ENCODE measurements around the gene TMEM134. TPM values are rescaled to one million over a fixed set of nuclear protein-coding genes. Genes with fewer than 3 reads are reported as not detected.
"Not testable (repeated sequence)": the region's sequence is repeated elsewhere in the genome, so short reads cannot be mapped to it uniquely, and the experiment has no call there.

The TMEM134 gene
- total and polyA plus RNA-seq, 9 of the 15 experiments (the other 6 are each of a cell fraction or from before 2014, with no cell fraction given), result 0.63 to 48.4 (median 10.7) TPM

- DNase-seq (ENCODE audit: extremely low read depth in 1 of 4, low spot score in 3 of 4), result peak in 1 of 4 experiments; percentile 50
- H4K20me1 ChIP-seq (replicated peaks; ENCODE audit: control insufficient read depth, insufficient read depth, low read length); H3K79me2 ChIP-seq (ENCODE audit: control insufficient read depth, insufficient read depth, low read length); H3K27me3 ChIP-seq (ENCODE audit: control insufficient read depth in 2 of 2, insufficient read depth in 2 of 2, low read length in 2 of 2); H3K9ac ChIP-seq (ENCODE audit: insufficient read depth in 1 of 2, low read depth in 2 of 2, low read length in 2 of 2); H3K4me3 ChIP-seq; H3K36me3 ChIP-seq (ENCODE audit: control insufficient read depth, insufficient read depth, low read length); in situ Hi-C loops (cut with MboI); H3K9me3 ChIP-seq (replicated peaks; ENCODE audit: control insufficient read depth, insufficient read depth, low read depth, low read length); H3K9me1 ChIP-seq (ENCODE audit: control insufficient read depth, insufficient read depth, low read length); BruUV-seq (replicated peaks); CTCF ChIA-PET (ENCODE audit: low intra/inter-chr PET ratio); intact Hi-C loops (cut with micrococcal nuclease); H3K4me2 ChIP-seq (ENCODE audit: insufficient read depth, low read length): not testable (repeated sequence)
- TF ChIP-seq ZNF316 (IDR thresholded peaks at IDR 0.05), result peak; percentile 38; the same call in 1 of the 2 replicates
- TF ChIP-seq MTA3 (IDR thresholded peaks at IDR 0.05; ENCODE audit: borderline replicate concordance), result peak; percentile 65; the same call in 1 of the 2 replicates
- TF ChIP-seq ZBTB5 (IDR thresholded peaks at IDR 0.05), result peak; percentile 84
- peak; percentile 93 for TF ChIP-seq CC2D1A (IDR thresholded peaks at IDR 0.05)
- TF ChIP-seq RBM25 (IDR thresholded peaks at IDR 0.05; ENCODE audit: low read depth, low read length, severe bottlenecking), result peak; percentile 4
- TF ChIP-seq NFYB (IDR thresholded peaks at IDR 0.05; ENCODE audit: extremely low read depth, insufficient read length), result peak; percentile 68
- TF ChIP-seq TBP (optimal IDR thresholded peaks at IDR 0.05; ENCODE audit: low read depth, low read length), result peak; percentile 39
- 0 out of 2 replicates have a peak, but pooled peaks have one; percentile 30 for TF ChIP-seq SUPT5H (IDR thresholded peaks at IDR 0.05)
- TF ChIP-seq POLR2A (conservative IDR thresholded peaks at IDR 0.05), result peak; percentile 62
- 0 out of 2 replicates have a peak, but pooled peaks have one; percentile 11 for TF ChIP-seq GABPB1 (CRISPR knock-in tag; IDR thresholded peaks at IDR 0.05)
- peak; percentile 57 for ATAC-seq
- POLR2A ChIA-PET, result interaction anchor here (0.5 to 1.5 kb wide), 7 partner anchors 9 to 215 kb away, joined by 3 to 4 read pairs (median 3); no protein-coding TSS in a partner anchor
- 65% methylated on average over 10 of the region's 10 CpGs for WGBS (ENCODE audit: insufficient coverage, low coverage, missing lambda C conversion rate)
- H2AFZ ChIP-seq (ENCODE audit: low read depth, low read length), result peak overlapping the region; percentile 73
- peaks cover 12 to 24% of the 10 kb centered on the region in 2 experiments; a peak in 4 of 5 replicates for H3K4me1 ChIP-seq (replicated peaks in 1 of 2; ENCODE audit: control insufficient read depth in 2 of 2, insufficient read depth in 2 of 2, low read length in 2 of 2)
- peak overlapping the region; percentile 69 for H3K27ac ChIP-seq (ENCODE audit: extremely low read depth, low read depth, low read length)
- FAIRE-seq, result peak; percentile 49
Measured at GRCh38 chr11:67476692-67477091, 7.6 kb upstream of the TMEM134 start.

All from K562 (cell line).